DMS114 treated with DMSO at 0.1 percent for 48 hours (cell line): ENCODE measurements around the gene PLCG2.

Source experiments
- DNase-seq: peaks from one replicate; lab custom pipeline; 2025; ENCODE audit not compliant: unreplicated experiment; lab: John Stamatoyannopoulos, UW

PLCG2 gene

DNA sequence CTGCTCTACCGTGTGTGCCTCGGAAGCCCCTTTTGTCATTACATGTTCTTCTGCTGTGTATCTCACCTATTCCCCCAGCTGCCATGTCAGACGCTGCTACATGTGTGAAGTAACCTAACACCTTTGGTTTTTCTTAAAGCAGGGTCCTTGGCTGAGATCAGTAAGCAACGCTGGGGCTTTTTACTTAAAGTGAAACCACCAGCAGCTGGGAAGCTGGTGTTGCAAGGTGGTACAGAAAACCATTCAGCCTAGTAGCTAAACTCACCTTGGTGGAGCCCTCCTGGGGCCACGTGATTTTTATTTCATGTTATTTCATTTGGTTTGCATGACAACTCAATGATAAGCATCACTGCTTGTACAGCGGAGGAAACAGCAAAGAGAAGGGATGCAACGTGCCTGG is 62.6 kb downstream of the PLCG2 start:
- no peak for DNase-seq

DNA sequence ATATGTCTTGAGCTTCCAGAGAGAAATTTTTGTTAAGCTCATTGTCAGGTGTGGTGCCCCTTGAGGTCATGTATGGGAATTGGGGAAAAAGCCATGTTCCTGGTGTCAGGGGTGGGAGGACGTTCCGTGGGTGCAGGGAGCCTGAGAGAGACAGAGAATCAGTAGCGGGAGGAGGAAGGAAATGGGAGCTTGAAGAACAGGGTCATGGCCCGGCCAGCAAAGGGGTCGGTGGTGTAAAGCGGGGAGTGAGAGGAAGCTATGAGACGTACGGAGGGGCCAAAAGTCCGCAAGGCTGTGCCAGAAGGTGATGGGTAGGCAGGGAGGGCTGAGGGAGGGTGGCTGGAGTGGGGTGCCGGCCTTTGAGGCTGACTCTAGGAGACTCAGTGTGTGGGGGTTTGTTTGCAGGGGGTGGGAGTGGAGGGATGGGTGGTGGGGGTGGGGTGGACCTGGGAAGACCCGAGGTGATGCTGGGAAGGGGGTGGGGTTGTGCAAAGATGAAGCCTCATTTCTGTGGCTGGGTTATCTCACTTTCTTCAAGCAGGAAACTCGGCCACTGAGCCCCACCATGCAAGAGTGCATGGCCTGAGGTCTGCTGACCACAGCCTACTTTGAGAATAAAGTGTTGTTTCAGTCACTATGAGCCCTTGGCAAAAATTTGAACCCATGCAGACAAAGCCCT is 63.6 kb downstream of the PLCG2 start:
- no peak for DNase-seq

DNA sequence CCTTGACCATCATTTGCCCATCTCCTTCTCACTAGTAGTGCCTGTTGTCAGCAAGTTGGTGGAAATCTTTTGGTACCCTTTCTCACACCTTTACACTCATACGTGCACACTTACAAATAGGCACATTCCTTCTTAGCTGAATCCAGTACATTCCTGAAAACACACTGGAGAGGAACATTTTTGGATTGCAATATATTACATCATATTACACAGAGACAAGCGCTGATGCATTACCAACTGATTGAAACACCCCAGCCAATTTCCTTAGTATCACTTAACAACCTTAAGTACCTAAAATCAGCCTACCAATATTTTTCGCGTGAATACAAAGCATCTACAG is 64.1 kb downstream of the PLCG2 start:
- DNase-seq: no peak

GRCh38 chr16:81843683-81844082 is 64.6 kb downstream of the PLCG2 start:
- DNase-seq: no peak

GRCh38 chr16:81846105-81846504 is 67.0 kb downstream of the PLCG2 start:
- DNase-seq: no peak

- no peak for DNase-seq
Observed at GRCh38 chr16:81848306-81848853, 69.3 kb downstream of the PLCG2 start.

- no peak for DNase-seq
Observed at GRCh38 chr16:81850197-81850944, 71.3 kb downstream of the PLCG2 start.

DNA sequence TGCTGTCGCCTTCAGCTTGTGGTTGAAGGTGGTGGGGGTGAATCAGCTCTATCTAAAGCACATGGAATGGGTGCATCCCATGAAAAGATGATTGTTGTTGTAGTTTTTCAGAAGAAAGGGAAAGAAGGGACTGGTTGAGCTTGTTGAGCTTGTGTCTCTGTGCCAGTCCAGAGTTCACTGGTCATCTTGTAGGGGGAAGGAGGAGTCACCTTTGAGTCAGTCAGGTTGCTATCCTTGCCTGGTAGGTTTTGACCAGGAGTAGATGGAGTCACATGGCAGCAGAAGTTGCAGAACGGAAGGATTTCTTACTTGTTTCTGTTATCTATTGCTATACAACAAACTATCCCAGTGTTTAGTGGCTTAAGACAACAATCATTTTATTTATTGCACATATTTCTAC is 73.3 kb downstream of the PLCG2 start:
- no peak for DNase-seq

GRCh38 chr16:81855552-81856153 is 76.6 kb downstream of the PLCG2 start:
- no peak for DNase-seq

DNA sequence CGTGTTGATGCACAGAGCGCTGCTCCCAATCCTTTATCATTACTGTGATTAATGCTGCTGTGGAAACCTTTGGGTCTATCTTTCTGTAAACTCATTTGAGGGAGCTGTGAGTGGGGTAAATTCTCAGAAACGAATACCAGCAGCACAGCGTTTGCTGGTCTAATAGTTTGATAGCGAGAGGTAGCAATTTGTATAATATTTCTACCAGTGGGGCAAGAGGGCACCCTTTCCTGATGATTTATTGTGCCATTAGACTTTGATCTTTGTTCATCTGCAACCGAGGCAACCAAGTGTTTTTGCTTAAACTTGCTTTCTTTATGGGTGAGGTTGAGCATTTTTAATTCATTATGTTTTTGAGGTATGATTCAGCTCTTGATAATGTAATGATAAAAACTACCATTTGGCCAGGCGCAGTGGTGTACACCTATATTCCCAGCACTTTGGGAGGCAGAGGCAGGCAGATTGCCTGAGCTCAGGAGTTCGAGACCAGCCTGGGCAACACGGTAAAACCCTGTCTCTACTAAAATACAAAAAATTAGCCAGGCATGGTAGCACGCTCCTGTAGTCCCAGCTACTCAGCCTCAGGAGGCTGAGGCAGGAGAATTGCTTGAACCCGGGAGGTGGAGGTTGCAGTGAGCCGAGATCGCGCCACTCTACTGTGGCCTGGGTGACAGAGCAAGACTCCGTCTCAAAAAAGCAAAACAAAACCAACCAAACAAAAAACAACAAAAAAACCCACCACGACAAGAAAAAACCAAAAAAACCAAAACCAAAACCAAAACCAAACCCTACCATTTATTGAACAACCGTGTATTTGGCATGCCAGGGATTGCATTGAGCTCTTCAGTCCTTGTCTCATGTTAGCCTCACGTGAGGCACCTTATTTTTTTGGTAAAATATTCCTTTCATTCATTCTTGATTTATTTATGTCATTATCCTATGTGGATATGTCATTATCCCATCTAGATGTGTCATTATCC is 81.5 kb downstream of the PLCG2 start:
- no peak for DNase-seq

DNA sequence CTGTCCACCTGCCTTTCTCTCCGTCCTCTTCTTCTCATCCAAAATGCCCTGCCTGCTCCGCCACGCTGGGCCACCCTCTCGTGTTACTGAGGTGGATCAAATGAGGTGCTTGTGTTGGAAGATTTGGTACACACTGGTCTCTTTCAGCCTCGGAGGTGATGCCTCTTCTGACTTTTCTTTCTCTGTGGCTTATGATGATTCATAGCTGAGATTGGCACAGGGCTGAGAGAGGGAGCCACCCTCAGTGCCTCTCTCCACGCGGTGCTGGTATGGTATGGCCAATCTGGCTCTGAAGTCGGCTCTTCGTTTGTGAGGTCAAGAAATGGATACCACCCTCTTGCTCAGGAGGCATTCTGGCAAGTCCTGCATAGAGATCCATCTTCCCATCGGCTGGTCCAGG is 82.4 kb downstream of the PLCG2 start:
- DNase-seq: no peak

GRCh38 chr16:81861915-81862314 is 82.8 kb downstream of the PLCG2 start:
- DNase-seq: no peak

- no peak for DNase-seq
Observed at GRCh38 chr16:81863630-81864352, 84.7 kb downstream of the PLCG2 start.

DNA sequence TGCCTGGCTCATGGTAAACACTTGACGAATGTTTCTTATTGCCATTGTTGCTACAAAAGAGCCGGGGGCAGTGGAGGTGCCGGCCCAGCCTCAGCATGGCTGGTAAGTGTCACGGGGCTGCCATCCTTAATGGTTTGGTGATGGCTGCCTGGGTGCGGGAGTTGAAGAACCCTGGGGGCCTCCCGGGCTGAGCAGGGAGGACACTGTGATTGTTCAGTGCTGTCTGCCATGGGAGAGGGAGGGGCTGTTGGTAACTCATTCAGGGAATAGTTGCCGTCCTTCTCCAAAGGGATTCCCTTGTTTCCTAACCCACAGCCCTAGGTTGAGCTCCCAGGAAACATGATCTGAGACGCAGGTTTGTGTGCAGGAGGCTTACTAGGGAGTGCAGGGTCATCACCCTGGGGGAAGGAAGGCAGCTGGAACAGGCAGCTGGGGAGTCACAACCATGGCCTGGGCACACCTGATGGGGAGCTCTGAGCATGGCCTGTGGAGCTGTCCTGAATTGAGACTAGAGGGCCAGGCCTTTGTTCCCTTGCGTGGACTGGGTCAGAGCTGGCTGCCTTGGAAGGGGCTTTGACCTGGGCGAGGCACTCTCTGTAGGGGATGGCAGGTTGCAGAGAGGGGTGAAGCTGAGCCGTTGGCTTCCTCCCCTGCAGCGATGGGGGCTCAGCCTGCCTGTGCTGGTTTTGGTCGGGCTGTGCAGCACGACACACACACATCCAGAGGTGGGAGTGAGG is 85.7 kb downstream of the PLCG2 start:
- no peak for DNase-seq

- DNase-seq: no peak
Observed at GRCh38 chr16:81866820-81867440, 87.8 kb downstream of the PLCG2 start.

GRCh38 chr16:81868057-81868748 is 89.1 kb downstream of the PLCG2 start:
- DNase-seq: no peak

GRCh38 chr16:81869326-81869725 is 90.2 kb downstream of the PLCG2 start:
- no peak for DNase-seq

DNA sequence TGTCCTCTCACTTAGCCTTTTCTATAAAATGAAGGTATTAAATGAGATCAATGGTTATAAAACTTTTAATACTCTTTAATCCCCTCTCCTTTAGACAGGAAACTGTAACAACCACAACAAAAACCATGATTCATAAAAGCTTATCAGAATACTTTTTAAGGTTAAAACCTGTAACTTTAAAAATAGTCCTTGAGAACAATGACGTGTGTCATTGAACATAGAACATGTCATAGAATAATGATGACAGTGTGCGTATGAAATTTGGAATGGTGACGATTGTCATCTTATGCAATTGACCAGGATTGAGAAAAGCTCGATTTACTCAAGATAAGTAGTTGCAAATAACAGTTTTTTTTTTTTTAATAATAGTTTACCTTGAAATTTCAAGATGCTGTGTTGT is 94.1 kb downstream of the PLCG2 start:
- DNase-seq: no peak
